ENCODE results near the gene COMTD1. TPM values are rescaled to one million over a fixed set of nuclear protein-coding genes. Genes with fewer than 3 reads are reported as not detected.
A peak's percentile ranks its signal among the peaks of the same experiment; 100 is the strongest.

The COMTD1 gene
- total and polyA plus RNA-seq, 2 of the 13 experiments (the other 11 are each of a cell fraction or from before 2014, with no cell fraction given) = 11.8 to 18.4 TPM

DNA sequence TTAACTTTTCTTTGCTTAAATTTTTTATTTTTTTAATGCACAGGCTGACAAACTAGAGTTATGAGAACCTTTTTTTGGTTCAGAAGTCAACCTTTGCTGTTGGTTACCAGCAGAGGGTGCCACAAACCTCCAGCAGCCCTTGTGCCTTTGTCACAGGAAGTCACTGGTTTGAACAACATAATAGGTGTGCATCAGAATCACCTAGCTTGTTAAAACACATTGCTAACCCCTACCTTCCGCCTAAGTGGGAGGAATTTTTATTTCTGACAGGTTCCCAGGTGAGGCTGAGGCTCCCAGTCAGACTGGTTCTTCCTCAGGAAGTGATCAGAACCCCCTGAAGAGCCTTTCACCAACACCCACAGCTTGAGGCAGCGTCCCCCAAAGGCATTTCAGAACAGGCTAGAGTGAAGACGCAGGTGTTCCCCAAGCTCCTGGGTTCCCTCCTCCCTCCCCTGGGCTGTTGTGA lies 47.8 kb downstream of the COMTD1 start:
- ChIA-PET POLR2A (interaction anchor here (0.6 to 2.8 kb wide), 15 partner anchors 11 to 1163 kb away, joined by 3 to 16 read pairs (median 4); partner anchors contain the start of genes SAMD8 and VDAC2), CTCF (ENCODE audit: low intra/inter-chr PET ratio, low total read pairs) (interaction anchor here (1.2 to 3.3 kb wide), 3 partner anchors 41 to 48 kb away, joined by 4 to 34 read pairs (median 28); partner anchors contain the start of gene COMTD1)
- Histone ChIP-seq H3K4me1 (ENCODE audit: insufficient read depth, low read length) (peaks cover 76% of the 10 kb centered on the region), H4K20me1 (ENCODE audit: insufficient read depth, low read length) (no peaks in the 10 kb centered on the region), H3K9me3 (ENCODE audit: low read length) (no peaks in the 10 kb centered on the region), H3K27ac (ENCODE audit: extremely low read length, insufficient read depth, low read length) (no peak overlapping the region), H3K9ac (ENCODE audit: insufficient read depth, low read depth, low read length) (no peak overlapping the region), H3K27me3 (ENCODE audit: control insufficient read depth in 1 of 2, insufficient read depth in 2 of 2, low read length in 2 of 2) (no peaks in the 10 kb centered on the region), H3K4me2 (ENCODE audit: low read depth, low read length) (no peak overlapping the region), H2AFZ (ENCODE audit: low read length) (no peak overlapping the region), H3K36me3 (replicated peaks in 1 of 2; ENCODE audit: control insufficient read depth in 1 of 2, insufficient read depth in 2 of 2, low read length in 2 of 2) (no peaks in the 10 kb centered on the region), H3K4me3 (replicated peaks in 1 of 3; ENCODE audit: insufficient read depth in 1 of 3, low read depth in 2 of 3, low read length in 3 of 3) (no peak overlapping the region), H3K79me2 (ENCODE audit: insufficient read depth, low read length) (no peaks in the 10 kb centered on the region)
- in situ Hi-C loops (cut with HindIII; ENCODE audit: extremely low pct_ligation_motif_present, low pct_unique_long_range_greater_than_20kb) = loop anchor here (5.0 kb wide), 1 partner anchor 44 kb away; no protein-coding TSS in a partner anchor
- intact Hi-C loops (cut with micrococcal nuclease; ENCODE audit: unreplicated experiment) = loop anchor here (1.0 to 5.0 kb wide), 3 partner anchors 19 to 76 kb away; partner anchors contain the start of gene SAMD8
- no TSS peak for BruUV-seq (replicated peaks)
- WGBS (ENCODE audit: low lambda C conversion rate) = 70% methylated on average over 3 of the region's 3 CpGs
- peak; percentile 69 for DNase-seq (ENCODE audit: low spot score)
- peak; percentile 88 for FAIRE-seq
- peak; percentile 45 for ATAC-seq
- TF ChIP-seq, protein P1, sequence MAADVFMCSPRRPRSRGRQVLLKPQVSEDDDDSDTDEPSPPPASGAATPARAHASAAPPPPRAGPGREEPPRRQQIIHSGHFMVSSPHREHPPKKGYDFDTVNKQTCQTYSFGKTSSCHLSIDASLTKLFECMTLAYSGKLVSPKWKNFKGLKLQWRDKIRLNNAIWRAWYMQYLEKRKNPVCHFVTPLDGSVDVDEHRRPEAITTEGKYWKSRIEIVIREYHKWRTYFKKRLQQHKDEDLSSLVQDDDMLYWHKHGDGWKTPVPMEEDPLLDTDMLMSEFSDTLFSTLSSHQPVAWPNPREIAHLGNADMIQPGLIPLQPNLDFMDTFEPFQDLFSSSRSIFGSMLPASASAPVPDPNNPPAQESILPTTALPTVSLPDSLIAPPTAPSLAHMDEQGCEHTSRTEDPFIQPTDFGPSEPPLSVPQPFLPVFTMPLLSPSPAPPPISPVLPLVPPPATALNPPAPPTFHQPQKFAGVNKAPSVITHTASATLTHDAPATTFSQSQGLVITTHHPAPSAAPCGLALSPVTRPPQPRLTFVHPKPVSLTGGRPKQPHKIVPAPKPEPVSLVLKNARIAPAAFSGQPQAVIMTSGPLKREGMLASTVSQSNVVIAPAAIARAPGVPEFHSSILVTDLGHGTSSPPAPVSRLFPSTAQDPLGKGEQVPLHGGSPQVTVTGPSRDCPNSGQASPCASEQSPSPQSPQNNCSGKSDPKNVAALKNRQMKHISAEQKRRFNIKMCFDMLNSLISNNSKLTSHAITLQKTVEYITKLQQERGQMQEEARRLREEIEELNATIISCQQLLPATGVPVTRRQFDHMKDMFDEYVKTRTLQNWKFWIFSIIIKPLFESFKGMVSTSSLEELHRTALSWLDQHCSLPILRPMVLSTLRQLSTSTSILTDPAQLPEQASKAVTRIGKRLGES (CRISPR knock-in tag; IDR thresholded peaks at IDR 0.05; ENCODE audit: borderline replicate concordance) = no peak
- TF ChIP-seq, protein P2, sequence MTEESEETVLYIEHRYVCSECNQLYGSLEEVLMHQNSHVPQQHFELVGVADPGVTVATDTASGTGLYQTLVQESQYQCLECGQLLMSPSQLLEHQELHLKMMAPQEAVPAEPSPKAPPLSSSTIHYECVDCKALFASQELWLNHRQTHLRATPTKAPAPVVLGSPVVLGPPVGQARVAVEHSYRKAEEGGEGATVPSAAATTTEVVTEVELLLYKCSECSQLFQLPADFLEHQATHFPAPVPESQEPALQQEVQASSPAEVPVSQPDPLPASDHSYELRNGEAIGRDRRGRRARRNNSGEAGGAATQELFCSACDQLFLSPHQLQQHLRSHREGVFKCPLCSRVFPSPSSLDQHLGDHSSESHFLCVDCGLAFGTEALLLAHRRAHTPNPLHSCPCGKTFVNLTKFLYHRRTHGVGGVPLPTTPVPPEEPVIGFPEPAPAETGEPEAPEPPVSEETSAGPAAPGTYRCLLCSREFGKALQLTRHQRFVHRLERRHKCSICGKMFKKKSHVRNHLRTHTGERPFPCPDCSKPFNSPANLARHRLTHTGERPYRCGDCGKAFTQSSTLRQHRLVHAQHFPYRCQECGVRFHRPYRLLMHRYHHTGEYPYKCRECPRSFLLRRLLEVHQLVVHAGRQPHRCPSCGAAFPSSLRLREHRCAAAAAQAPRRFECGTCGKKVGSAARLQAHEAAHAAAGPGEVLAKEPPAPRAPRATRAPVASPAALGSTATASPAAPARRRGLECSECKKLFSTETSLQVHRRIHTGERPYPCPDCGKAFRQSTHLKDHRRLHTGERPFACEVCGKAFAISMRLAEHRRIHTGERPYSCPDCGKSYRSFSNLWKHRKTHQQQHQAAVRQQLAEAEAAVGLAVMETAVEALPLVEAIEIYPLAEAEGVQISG (CRISPR knock-in tag; IDR thresholded peaks at IDR 0.05) = no peak
- TF ChIP-seq ETV6 (CRISPR knock-in tag; conservative IDR thresholded peaks at IDR 0.05) = no peak
- no peak for TF ChIP-seq PAF1 (CRISPR knock-in tag; IDR thresholded peaks at IDR 0.05)
- TF ChIP-seq, protein P3, sequence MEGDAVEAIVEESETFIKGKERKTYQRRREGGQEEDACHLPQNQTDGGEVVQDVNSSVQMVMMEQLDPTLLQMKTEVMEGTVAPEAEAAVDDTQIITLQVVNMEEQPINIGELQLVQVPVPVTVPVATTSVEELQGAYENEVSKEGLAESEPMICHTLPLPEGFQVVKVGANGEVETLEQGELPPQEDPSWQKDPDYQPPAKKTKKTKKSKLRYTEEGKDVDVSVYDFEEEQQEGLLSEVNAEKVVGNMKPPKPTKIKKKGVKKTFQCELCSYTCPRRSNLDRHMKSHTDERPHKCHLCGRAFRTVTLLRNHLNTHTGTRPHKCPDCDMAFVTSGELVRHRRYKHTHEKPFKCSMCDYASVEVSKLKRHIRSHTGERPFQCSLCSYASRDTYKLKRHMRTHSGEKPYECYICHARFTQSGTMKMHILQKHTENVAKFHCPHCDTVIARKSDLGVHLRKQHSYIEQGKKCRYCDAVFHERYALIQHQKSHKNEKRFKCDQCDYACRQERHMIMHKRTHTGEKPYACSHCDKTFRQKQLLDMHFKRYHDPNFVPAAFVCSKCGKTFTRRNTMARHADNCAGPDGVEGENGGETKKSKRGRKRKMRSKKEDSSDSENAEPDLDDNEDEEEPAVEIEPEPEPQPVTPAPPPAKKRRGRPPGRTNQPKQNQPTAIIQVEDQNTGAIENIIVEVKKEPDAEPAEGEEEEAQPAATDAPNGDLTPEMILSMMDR (CRISPR knock-in tag; IDR thresholded peaks at IDR 0.05) = peak; percentile 78
- TF ChIP-seq XRCC5 (optimal IDR thresholded peaks at IDR 0.05; ENCODE audit: low read length) = peak; percentile 17
- TF ChIP-seq, protein P4, sequence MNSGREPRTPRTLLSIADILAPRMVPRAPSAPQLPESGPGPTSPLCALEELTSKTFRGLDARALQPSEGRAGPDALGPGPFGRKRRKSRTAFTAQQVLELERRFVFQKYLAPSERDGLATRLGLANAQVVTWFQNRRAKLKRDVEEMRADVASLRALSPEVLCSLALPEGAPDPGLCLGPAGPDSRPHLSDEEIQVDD (CRISPR knock-in tag; IDR thresholded peaks at IDR 0.05; ENCODE audit: borderline replicate concordance) = no peak
- TF ChIP-seq HDAC2 (CRISPR knock-in tag; IDR thresholded peaks at IDR 0.05) = peak; percentile 31; the same call in 1 of the 2 replicates
- TF ChIP-seq ZNF547 (CRISPR knock-in tag; IDR thresholded peaks at IDR 0.05) = no peak
- no peak for TF ChIP-seq ELF1 (CRISPR knock-in tag; IDR thresholded peaks at IDR 0.05)
- TF ChIP-seq, protein P5, sequence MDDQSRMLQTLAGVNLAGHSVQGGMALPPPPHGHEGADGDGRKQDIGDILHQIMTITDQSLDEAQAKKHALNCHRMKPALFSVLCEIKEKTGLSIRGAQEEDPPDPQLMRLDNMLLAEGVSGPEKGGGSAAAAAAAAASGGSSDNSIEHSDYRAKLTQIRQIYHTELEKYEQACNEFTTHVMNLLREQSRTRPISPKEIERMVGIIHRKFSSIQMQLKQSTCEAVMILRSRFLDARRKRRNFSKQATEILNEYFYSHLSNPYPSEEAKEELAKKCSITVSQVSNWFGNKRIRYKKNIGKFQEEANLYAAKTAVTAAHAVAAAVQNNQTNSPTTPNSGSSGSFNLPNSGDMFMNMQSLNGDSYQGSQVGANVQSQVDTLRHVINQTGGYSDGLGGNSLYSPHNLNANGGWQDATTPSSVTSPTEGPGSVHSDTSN (CRISPR knock-in tag; IDR thresholded peaks at IDR 0.05; ENCODE audit: borderline replicate concordance) = no peak
- TF ChIP-seq, protein P6, sequence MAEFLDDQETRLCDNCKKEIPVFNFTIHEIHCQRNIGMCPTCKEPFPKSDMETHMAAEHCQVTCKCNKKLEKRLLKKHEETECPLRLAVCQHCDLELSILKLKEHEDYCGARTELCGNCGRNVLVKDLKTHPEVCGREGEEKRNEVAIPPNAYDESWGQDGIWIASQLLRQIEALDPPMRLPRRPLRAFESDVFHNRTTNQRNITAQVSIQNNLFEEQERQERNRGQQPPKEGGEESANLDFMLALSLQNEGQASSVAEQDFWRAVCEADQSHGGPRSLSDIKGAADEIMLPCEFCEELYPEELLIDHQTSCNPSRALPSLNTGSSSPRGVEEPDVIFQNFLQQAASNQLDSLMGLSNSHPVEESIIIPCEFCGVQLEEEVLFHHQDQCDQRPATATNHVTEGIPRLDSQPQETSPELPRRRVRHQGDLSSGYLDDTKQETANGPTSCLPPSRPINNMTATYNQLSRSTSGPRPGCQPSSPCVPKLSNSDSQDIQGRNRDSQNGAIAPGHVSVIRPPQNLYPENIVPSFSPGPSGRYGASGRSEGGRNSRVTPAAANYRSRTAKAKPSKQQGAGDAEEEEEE (CRISPR knock-in tag; IDR thresholded peaks at IDR 0.05; ENCODE audit: borderline replicate concordance) = no peak
- TF ChIP-seq EED (CRISPR knock-in tag; IDR thresholded peaks at IDR 0.05) = no peak
